ENCODE measurements around the gene ZNF79. TPM values are rescaled to one million over a fixed set of nuclear protein-coding genes. Genes with fewer than 3 reads are reported as not detected.

ZNF79 gene
- total and polyA plus RNA-seq, 7 experiments from 2014 or later: 4.8 to 17.8 (median 10.8) TPM

- no peak overlapping the region for H3K27ac ChIP-seq (ENCODE audit: low read depth, low read length)
- H3K9me3 ChIP-seq (ENCODE audit: control insufficient read depth in 2 of 3, low read length in 3 of 3): no peaks in the 10 kb centered on the region
- H3K4me1 ChIP-seq (ENCODE audit: control insufficient read depth in 2 of 2, insufficient read depth in 2 of 2, low read length in 2 of 2): no peaks in the 10 kb centered on the region
- Mint-ChIP-seq H3K36me3 (peaks cover 2 to 31% (median 11%) of the 10 kb centered on the region in 5 donors), H3K4me1 (no peaks in the 10 kb centered on the region), H3K27ac (no peak overlapping the region), H3K9me3 (no peaks in the 10 kb centered on the region), H3K4me3 (no peak overlapping the region), H3K27me3 (no peaks in the 10 kb centered on the region)
- intact Hi-C loops (cut with micrococcal nuclease): no loop called here
- H3K27me3 ChIP-seq (ENCODE audit: control insufficient read depth in 2 of 2, insufficient read depth in 2 of 2, low read length in 2 of 2): no peaks in the 10 kb centered on the region
- CTCF ChIA-PET: interaction anchor here (0.5 kb wide), 1 partner anchor 203 kb away, joined by 3 read pairs; no protein-coding TSS in a partner anchor
- no peak for ATAC-seq
- H3K4me3 ChIP-seq (ENCODE audit: low read length): no peak overlapping the region
- H3K36me3 ChIP-seq (ENCODE audit: control insufficient read depth in 2 of 3, insufficient read depth in 3 of 3, low read length in 3 of 3): peaks cover 0 to 62% (median 0%) of the 10 kb centered on the region in 3 experiments
- no peak for DNase-seq
- POLR2A ChIA-PET: interaction anchor here (0.6 kb wide), 1 partner anchor 427 kb away, joined by 3 read pairs; no protein-coding TSS in a partner anchor
Observed at GRCh38 chr9:127493592-127494303, 69.6 kb downstream of the ZNF79 start.

GRCh38 chr9:127494304-127494702, 70.1 kb downstream of the ZNF79 start:
- Histone ChIP-seq H3K4me3 (ENCODE audit: low read length) (no peak overlapping the region), H3K27ac (ENCODE audit: low read depth, low read length) (no peak overlapping the region), H3K9me3 (ENCODE audit: control insufficient read depth in 2 of 3, low read length in 3 of 3) (no peaks in the 10 kb centered on the region), H3K4me1 (ENCODE audit: control insufficient read depth in 2 of 2, insufficient read depth in 2 of 2, low read length in 2 of 2) (no peaks in the 10 kb centered on the region), H3K27me3 (ENCODE audit: control insufficient read depth in 2 of 2, insufficient read depth in 2 of 2, low read length in 2 of 2) (no peaks in the 10 kb centered on the region), H3K36me3 (ENCODE audit: control insufficient read depth in 2 of 3, insufficient read depth in 3 of 3, low read length in 3 of 3) (peaks cover 0 to 57% (median 0%) of the 10 kb centered on the region in 3 experiments)
- Mint-ChIP-seq H3K36me3 (peaks cover 2 to 27% (median 8%) of the 10 kb centered on the region in 5 donors), H3K4me3 (no peak overlapping the region), H3K27me3 (no peaks in the 10 kb centered on the region), H3K4me1 (no peaks in the 10 kb centered on the region), H3K9me3 (no peaks in the 10 kb centered on the region), H3K27ac (no peak overlapping the region)
- ChIA-PET POLR2A (interaction anchor here (0.5 to 0.6 kb wide), 2 partner anchors 95 to 427 kb away, joined by 3 read pairs; no protein-coding TSS in a partner anchor), CTCF (interaction anchor here (0.5 kb wide), 1 partner anchor 203 kb away, joined by 3 read pairs; no protein-coding TSS in a partner anchor)
- intact Hi-C loops (cut with micrococcal nuclease): no loop called here
- DNase-seq: no peak
- no peak for ATAC-seq

Other genes starting within 250 kb of the ZNF79 start
- 1 to 10 TPM in 4 of 5 experiments, under 1 TPM in 1; 0.85 to 4.1 (median 2.8) TPM for gene GARNL3, start 159.6 kb upstream of the ZNF79 start, total RNA-seq
- gene GARNL3, start 159.6 kb upstream of the ZNF79 start, polyA plus RNA-seq: 1 to 10 TPM in 1 of 2 donors, not detected in 1; 2.1 TPM
- 1 to 10 TPM in 3 of 5 experiments, under 1 TPM in 2; 0.27 to 4.8 (median 1.3) TPM for gene SLC2A8, start 27.2 kb upstream of the ZNF79 start, total RNA-seq
- not detected for gene SLC2A8, start 27.2 kb upstream of the ZNF79 start, polyA plus RNA-seq
- 1,000 to 10,000 TPM; 1,005 to 1,932 (median 1,675) TPM for gene RPL12, start 27.0 kb downstream of the ZNF79 start, total RNA-seq
- 1,000 to 10,000 TPM; 1,937 to 1,958 TPM for gene RPL12, start 27.0 kb downstream of the ZNF79 start, polyA plus RNA-seq
- gene LRSAM1, start 27.1 kb downstream of the ZNF79 start, total RNA-seq: 10 to 100 TPM; 15.1 to 23.3 (median 19.8) TPM
- 1 to 10 TPM; 4.0 to 7.7 TPM for gene LRSAM1, start 27.1 kb downstream of the ZNF79 start, polyA plus RNA-seq
- 10 to 100 TPM in 4 of 5 experiments, 1 to 10 TPM in 1; 6.7 to 17.8 (median 14.1) TPM for gene STXBP1, start 187.9 kb downstream of the ZNF79 start, total RNA-seq
- 1 to 10 TPM; 3.0 to 3.3 TPM for gene STXBP1, start 187.9 kb downstream of the ZNF79 start, polyA plus RNA-seq